DMS114 treated with DMSO at 0.1 percent for 48 hours (cell line): Measurements from ENCODE around the gene HOXA13.

Experiments
- DNase-seq: peaks from one replicate; lab custom pipeline; 2025; ENCODE audit not compliant: unreplicated experiment; lab: John Stamatoyannopoulos, UW

Gene HOXA13

DNA sequence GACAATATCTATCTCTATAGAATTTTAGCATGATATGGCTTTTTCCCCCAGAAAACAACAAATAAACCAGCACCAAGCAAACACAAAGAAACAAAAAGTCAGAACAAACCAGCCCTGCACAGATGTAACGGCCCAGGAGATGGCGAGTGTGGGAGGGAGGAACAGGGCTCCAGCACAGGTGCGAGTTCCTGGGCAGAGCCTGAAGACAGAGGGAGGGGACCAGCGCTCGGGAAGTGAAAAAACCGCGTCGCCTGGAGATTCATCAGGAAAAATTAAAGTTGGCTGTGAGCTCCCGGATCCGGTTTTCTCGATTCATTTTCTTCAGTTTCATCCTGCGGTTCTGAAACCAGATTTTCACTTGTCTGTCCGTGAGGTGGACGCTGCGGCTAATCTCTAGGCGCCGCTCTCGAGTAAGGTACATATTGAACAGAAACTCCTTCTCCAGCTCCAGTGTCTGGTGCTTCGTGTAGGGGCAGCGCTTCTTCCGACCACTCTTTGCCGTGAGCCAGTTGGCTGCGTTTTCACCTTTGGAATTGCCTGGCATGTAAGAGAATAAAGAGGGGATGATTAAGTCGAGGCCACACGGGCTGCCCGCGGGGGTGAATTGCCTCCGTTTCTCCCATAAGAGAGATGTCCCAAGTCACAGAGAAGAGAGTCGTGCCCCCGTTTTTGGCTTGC is 28.1 kb downstream of the HOXA13 start:
- no peak for DNase-seq

DNA sequence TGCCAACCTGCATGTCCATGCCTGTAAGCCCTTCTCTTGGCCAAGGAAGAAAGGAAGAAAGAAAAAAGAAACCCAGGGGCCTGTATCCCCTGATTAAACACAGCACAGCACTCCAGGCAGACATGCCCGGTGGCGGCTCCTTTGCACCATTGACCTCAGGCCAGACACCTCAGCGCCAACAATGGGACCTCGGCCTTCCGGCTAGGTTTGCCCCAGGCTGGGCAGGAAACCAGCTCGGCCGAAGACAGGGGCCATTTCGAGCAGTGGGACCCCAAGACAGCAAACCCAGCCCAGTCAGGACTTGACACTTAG is 28.6 kb downstream of the HOXA13 start:
- DNase-seq = no peak

DNA sequence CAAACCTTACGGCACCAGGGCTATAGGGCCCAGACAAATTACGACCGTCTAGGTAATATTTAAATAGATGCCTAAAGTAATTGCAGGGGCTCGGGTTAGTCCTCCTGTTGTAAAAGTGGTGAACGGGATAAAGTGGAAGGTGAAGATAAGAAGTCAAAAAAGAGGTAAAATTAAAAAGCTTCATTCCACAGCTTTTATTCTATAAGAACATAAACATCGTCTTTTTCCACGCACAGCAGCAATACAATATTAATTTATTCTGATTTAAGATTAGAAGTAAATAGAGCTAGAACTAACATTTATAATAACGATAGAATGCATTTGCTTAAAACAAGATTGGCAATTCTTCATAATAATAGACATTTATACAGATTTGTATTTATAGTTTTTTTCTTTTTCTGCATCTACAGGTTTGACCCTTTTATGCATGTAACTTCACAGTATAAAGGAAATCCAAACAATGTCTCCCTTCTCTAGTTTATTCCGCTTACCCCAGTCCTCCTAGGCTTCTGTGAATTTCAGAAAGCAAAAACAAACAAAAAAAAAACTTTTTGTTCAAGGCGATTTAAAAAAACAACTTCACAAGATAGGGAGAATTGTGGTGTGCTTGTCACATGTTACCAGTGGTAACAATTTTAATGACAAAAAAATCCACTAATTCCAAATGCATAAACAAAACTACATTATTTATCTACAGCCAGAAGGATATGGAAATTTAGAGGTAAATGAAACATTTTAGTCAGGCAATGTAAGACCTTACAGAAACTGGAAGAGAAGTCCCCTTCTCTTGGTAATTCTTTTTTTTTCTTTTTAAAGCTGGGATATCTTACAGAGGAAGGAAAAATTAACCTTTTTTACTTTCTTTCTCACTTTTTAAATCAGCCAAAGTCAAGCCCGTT is 29.2 kb downstream of the HOXA13 start:
- DNase-seq = no peak

DNA sequence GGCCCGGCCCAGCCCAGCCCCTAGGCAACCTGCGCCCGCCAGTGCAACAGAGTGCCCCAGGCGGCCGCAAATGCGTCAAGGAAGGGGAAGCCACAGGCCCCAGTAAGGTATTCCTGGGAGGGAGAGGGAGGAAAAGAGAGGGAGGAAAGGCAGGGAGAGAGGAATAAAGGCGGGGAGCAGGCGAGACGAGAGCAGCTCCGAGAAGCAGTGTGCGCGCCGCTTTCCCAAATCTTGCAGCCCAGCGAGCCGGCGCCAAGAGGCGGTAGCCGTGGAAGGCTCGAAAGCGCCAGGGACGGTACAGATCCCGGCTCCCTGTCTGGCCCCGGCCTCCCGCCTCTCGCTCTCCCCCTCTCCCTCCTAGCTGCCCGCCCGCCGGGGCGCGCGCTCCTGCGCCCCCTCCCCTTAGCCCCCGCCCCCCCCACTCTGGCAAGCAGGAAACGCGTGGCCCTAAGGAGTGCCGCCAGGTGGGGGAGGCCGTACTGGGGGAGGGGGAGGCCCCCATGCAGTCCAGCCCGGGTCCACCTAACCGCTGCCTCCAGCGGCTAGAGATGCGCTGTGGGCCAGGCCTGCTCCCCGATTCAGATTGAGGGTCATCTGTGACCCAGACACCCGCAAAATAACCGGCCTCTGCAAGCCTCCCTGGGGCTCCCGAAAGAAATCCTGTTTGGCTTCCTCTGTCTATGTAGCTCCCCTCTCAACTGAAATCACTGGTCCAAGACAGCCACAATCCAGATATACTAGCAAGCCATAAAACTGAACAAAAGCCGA is 30.0 kb downstream of the HOXA13 start:
- no peak for DNase-seq

DNA sequence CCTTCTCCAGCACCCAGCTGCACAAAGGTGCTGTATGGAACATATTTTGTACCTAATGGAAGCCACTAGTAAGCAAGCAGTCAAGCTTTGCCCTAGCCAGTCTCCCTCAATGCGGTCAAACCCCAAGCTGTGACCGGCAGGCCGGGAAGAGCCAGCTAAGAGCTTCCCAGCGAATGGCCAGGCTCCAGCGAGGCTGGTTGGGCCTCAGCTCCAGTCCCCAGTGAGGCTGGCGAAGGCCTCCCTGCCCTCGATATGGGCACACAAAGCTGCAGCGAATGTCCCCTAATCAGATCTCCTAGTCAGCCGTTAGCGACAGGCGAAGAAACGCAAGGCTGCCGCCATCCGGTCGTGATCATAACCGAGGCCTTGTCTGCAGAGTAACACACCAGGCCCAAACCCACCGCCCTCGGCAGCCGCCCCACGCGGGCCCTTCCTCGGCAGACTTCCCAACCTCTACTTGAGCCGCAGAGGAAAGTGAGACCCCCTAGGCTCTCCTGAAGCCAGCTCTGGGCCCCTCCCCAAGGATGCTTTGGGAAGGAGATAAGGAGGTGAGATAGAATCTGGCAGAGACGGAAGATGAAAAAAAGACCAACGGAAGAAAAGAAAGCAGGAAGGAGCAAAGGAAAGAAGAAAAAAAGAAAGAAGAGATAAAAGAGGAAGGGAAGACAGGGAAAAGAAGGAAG is 31.5 kb downstream of the HOXA13 start:
- no peak for DNase-seq

DNA sequence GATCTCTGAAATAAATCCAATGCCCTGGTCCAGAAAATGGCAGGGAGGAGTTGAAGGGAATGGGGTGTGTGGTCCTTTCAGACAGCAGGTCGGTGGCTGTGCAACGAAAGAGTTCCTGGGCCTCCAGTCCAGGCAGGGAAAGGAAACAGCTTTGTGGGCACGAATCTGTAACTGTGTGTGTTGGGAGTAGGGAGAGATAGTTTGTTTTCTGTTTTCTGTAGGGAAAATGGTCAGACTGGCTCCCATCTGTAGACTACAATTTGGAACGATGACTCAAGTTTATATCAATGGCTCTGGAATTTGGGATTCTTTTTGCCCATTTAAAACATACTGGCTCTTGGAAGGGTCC is 32.0 kb downstream of the HOXA13 start:
- DNase-seq = no peak

DNA sequence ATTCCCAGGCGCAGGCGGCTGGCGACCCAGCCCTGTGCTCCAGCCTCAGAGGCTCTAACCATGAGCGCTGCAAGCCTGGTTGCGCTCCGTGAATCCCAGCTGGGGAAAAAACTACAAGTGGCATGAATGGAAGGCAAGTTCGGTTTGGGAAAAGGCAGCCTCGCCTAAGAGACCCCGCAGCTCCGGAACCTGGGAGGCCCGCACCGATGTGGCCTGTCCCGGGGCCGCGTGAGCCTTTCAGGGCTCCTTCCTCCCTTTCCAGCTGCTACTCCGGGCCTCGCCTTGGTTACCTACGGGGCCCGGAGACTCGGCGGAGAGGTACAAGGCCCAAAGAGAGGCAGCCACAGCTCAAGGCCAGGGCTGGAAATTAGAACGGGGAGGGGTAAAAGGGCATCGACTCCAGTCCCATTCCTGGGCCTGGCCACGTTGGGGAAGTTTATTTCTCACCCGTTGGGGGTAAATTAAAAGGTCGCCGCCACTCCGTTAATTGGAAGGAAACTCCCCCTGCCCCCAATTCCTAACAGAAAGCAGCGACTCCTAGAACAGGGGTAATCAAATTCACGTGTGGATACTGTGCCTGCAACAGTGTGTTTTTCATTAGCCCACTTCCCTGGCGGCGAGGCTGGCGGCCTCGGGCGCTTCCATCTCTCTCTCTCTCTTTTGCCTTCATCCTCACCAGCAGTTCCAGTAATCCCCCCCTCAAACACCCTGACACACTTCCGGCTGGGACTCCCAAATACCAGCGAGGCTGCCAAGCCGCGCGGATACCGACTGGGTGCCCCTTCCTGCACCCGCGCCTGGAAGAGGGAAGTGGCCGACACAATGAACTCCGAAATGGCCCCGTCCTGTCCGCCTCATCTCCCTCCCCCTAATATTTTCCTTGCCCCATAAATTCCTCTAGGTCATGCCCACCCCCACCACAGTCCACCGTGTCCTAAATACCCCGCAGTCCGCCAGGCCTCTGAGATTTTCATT is 33.1 kb downstream of the HOXA13 start:
- no peak for DNase-seq

DNA sequence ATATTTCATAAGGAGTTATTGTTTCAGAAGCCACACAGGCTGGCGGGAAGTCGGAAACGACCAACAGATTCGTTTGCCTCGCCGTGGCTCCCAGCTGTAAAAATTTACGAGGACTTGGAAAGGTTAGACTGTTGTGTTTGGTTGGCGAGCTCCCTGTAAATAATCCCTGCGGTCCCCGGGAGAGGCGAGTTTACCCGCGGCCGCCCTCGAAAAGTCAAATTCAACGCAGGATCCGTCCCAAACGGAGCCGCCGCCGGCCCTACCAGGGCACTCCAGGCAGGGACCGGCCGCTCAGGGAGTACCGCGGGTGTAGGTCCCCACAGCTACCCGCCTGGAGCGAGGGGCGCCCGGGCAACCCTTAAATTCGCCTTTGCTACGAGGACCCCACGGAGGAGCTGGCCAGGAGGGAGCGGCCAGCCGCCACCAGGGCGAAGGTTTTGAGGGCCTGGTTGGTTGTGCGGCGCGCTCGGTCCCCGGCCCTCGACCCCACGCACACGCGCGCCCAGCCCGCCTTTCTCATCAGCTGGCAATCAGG is 33.8 kb downstream of the HOXA13 start:
- no peak for DNase-seq

DNA sequence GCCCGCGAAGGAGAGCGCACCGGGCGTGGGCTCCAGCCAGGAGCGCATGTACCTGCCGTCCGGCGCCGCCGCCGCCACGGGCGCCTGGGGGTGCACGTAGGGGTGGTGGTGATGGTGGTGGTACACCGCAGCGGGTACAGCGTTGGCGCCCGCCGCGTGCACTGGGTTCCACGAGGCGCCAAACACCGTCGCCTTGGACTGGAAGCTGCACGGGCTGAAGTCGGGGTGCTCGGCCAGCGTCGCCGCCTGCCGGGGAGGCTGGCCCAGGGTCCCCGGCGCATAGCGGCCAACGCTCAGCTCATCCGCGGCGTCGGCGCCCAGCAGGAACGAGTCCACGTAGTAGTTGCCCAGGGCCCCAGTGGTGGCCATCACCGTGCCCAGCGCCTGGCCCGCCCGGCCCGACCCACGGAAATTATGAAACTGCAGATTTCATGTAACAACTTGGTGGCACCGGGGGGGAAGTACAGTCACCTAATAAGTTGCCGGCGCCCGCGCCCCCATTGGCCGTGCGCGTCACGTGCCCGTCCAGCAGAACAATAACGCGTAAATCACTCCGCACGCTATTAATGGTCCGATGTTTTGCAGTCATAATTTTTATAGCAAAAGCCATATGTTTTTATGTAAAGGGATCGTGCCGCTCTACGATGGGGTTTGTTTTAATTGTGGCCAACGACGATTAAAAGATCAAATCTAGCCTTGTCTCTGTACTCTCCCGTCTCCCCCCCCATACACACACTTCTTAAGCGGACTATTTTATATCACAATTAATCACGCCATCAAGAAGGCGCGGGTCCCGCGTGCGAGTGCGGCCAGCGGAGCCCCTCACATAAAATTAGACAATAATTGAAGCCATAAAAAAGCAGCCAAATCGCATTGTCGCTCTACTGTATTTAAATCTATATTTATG is 34.5 kb downstream of the HOXA13 start, which contains the start of gene HOXA9:
Gene HOXA9, minus strand, starts transcription at position 449 of the 907 bp plus-strand sequence. Its CDS starts 80 bp downstream, at position 369.
- peak; percentile 74 for DNase-seq

DNA sequence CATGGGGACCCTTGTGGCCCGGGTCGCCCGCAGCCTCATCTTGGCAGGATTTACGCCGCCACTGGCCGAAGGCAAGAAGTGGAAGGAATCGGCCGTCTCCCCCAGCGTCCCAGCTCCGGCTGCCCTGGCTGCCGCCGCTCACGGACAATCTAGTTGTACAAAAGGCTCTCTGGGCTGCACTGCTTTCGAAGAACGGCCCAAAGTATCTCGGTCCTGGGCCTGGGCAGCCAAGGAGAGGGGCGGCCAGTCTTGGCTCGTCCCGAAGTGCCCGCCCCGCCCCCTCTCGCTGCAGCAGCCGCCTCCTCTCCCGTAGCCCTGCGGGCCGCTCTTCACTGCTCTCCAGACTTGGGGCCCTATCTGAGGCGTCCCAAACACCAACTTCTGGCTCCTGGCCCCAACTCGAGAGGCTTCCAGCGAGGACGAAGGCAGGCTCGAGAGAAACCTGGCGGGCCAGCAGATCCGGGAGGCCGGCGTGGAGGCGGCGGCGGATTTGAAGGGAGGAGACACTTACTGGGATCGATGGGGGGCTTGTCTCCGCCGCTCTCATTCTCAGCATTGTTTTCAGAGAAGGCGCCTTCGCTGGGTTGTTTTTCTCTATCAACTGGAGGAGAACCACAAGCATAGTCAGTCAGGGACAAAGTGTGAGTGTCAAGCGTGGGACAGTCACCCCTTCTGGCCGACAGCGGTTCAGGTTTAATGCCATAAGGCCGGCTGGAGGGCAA is 35.4 kb downstream of the HOXA13 start:
- no peak for DNase-seq

DNA sequence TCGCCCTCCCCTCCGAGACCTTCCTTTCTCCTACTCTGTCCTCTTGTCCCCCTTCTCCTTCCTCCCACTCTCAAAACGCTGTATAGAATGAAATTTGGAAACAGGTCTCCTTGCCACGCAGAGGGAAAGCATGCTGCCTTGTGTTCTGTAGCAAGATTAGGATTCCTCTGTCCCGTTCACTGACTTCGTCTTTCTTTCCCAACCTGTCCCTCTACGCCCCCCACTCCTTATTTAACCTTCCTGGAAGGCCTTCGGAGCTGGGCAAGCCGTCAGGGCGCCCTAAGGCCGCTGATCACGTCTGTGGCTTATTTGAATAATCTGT is 35.9 kb downstream of the HOXA13 start:
- DNase-seq = no peak

DNA sequence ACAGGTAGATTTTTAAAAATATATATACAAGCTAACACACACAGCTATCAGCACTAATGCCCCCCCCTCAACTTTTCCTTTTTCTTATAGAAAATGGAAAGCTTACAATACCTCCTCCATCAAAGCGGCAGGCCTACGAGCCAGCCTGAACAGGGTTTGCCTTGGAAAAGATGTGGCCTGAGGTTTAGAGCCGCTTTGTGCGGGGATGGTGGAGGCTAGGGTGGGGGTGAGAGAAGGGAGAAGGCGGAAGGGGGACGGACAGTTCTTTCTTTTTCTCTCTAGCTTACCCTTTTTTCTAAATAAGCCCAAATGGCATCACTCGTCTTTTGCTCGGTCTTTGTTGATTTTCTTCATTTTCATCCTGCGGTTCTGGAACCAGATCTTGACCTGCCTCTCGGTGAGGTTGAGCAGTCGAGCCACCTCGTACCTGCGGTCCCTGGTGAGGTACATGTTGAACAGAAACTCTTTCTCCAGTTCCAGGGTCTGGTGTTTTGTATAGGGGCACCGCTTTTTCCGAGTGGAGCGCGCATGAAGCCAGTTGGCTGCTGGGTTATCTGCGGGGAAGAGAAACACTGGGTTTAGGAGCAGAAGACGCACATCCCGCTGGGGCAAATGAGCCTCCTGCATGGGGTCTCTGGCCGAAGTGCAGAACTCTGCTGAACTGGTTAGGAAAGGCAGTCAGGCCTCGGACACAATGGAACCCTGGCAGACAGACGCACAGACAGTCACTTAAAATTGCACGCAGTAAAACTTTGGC is 36.4 kb downstream of the HOXA13 start:
- no peak for DNase-seq

DNA sequence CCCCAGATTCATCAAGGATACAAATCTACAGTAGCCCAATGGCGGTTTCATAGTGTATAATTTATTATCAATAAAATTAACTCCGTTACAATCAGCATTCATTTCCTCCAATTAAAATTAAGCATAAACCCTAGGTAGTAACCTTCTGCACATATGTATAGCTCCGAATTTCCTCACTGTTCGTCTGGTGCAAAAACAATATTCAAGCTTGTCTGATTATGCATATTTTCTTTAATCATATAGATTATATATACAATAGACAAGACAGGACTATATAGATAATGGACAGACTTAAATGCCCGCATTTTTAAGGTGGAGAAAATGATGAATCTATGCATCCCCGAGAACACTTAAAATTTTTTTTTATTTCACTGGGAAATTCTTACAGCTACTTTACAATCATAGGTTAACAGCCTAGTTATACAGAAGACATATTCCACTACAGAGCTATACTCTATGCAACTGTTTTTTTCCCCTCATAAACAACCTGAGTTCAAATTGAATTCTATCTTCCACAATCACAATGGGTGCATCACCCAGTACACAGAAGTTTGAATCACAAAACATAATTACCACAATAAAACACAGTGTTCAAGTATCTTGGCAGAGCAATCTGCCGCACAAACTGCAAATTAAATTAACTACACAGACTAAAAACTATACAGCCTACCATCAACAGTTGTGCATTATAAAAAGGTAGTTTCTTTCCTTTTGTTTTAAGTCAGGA is 37.2 kb downstream of the HOXA13 start:
- no peak for DNase-seq

DNA sequence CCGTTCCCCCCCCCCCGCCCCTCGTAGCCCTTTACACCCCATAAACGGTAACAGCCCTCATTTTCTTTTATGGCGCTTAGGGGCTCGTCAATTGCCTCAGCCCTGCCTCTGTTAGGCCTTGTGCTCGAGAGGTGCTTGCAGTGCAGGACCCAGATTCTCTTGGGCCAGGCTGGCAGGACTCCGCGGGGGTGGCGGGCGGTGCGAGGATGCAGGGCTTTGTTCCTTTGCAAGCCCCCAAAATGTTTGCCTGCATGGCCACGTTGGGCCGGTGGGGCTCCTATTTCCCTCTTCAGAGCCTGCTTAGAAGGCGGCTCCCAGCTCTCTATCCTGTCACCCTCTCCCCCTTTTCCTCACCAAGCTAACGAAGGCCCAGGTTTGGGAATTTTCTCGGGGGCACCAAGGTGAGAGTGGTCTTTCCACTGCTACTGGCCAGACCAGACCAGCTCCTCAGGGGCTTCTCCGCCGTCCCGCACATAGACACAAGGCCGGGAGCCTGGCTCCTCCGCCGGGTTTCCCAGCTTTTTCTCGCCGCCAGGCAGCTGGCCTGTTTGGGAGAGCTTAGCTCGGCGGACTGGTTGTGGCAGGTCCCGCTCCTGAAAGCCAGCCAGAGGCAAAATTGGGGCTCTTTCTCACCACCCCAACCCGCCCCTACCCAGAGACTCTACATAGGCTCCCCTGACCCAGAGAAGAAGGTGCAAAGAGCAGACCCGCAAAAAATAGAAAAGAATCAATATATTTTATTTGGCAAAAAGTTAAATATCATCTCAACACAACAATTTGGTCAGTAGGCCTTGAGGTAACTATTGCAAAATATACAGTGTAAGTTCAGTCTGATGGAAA is 38.0 kb downstream of the HOXA13 start:
- no peak for DNase-seq

DNA sequence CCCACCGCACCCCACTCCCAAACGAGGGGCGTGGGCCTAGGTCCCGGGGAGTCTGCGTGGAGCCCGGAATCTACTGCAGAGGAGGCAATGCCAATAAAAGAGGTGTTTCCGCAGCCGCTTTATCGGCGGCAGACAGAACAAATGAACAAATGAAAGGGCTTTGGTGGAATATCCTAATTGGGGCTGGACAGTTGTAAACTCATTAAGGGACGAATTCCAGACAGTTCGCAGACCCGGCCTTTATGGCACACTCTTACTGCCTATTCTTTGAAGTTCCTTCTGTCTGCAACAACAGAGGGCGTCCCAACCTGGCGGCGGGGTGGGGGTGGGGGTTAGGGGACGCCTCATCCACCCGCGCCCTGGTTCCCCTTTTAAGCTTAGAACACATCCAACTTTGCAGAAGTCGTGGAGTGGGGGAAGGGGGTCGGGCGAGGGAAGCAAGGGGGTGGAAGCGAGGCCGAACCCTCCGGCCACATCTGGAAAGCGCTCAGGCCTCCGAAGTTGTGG is 38.6 kb downstream of the HOXA13 start:
- DNase-seq = no peak
